HepG2 (cell line): ENCODE results near the gene ABCB11. TPM values are rescaled to one million over a fixed set of nuclear protein-coding genes. Genes with fewer than 3 reads are reported as not detected.
A peak's percentile ranks its signal among the peaks of the same experiment; 100 is the strongest.

Experiments
- DPF2 ChIP-seq: sonication (generic); formaldehyde crosslinking; IDR thresholded peaks from 2 replicates; pipeline ENCODE4 v1.4.0; 2020; ENCODE audit warnings: mild to moderate bottlenecking, low read depth, missing genetic modification reagents, borderline replicate concordance
- ELF3 ChIP-seq: IDR thresholded peaks from 2 replicates; pipeline ENCODE4 v1.6.1; 2016; ENCODE audit warnings: missing genetic modification reagents, missing compliant biosample characterization
- MEIS2 ChIP-seq: sonication (generic); formaldehyde crosslinking; IDR thresholded peaks from 2 replicates; pipeline ENCODE4 v1.9.0; 2021; ENCODE audit warnings: mild to moderate bottlenecking, missing genetic modification reagents
- NCOA2 ChIP-seq: sonication (generic); formaldehyde crosslinking; IDR thresholded peaks from 2 replicates; pipeline ENCODE4 v1.8.0; 2022; ENCODE audit warnings: inconsistent platforms
- SOX5 ChIP-seq: IDR thresholded peaks from 2 replicates; pipeline ENCODE4 v1.6.1; 2016; ENCODE audit warnings: borderline replicate concordance
- TCF7 ChIP-seq: sonication (generic); IDR thresholded peaks from 2 replicates; pipeline ENCODE4 v1.6.1; 2016; ENCODE audit warnings: antibody characterized with exemption, low read depth
- ZNF792 ChIP-seq: IDR thresholded peaks from 2 replicates; pipeline ENCODE4 v1.6.1; 2016
- polyA plus RNA-seq, 8 experiments: library from polyadenylated mRNA; depleted of rRNA in 3 of 8; stranded (reverse) in 7 of 8; unstranded in 1 of 8; fragments of >200 nt; fragmentation: Illumina TruSeq in 4 of 8; extraction: Trizol in 4 of 8; gene quantifications; 2 replicates each; pipeline versions ENCODE4 v1.2.1 to v1.2.3, GENCODE V29; 2011 to 2016; ENCODE audit warnings: low read depth in 4 of 8, missing spikeins in 1 of 8, mixed read lengths in 1 of 8; ENCODE audit not compliant: insufficient read depth in 1 of 8
- total RNA-seq, 5 experiments: library from RNA; depleted of rRNA; stranded (reverse); fragments of >200 nt; fragmentation: Illumina TruSeq; extraction: Trizol; gene quantifications; 2 replicates each; pipeline ENCODE4 v1.2.3, GENCODE V29; 2016; ENCODE audit warnings: low read depth in 1 of 5
- TF ChIP-seq, protein P1 (sequence below): sonication (generic); formaldehyde crosslinking; IDR thresholded peaks from 2 replicates; pipeline ENCODE4 v1.4.0; 2020; ENCODE audit warnings: missing genetic modification reagents
- TF ChIP-seq, protein P2 (sequence below): sonication (generic); formaldehyde crosslinking; IDR thresholded peaks from 2 replicates; pipeline ENCODE4 v1.4.0; 2020; ENCODE audit warnings: low read depth, missing genetic modification reagents
- TF ChIP-seq, protein P3 (sequence below): sonication (generic); formaldehyde crosslinking; IDR thresholded peaks from 2 replicates; pipeline ENCODE4 v1.4.0; 2020; ENCODE audit warnings: missing genetic modification reagents, borderline replicate concordance

ABCB11 gene
- total and polyA plus RNA-seq, 2 of the 13 experiments (the other 11 are each of a cell fraction or from before 2014, with no cell fraction given), result not detected

DNA sequence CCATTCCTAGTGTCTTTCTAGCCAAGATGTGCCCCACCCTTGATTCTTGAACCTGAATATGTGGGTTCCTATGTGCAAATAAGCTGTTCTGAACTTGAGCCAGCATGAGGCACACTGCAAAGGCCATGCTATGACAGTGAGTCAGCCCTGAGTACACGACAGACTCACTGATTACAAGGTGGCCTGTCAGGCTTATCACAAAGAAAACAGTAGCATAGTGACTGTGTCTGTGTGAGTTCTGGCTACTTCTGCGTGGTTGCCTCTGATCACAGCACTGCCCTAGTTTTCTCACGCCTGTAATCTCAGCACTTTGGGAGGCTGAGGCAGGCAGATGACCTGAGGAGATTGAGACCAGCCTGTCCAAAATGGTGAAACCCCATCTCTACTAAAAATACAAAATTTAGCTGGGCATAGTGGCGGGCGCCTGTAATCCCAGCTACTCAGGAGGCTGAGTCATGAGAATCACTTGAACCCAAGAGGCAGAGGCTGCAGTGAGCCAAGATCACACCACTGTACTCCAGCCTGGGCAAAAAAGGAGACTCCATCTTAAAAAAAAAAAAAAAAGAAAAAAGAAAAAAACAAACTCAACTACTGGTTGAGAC, 18.8 kb downstream of the ABCB11 start (continued):
- 0 out of 2 replicates have a peak, but pooled peaks have one; percentile 29 for TF ChIP-seq DPF2
- 0 out of 2 replicates have a peak, but pooled peaks have one; percentile 41 for TF ChIP-seq NCOA2
- peak; percentile 73; the same call in 1 of the 2 replicates for TF ChIP-seq ZNF792 (CRISPR knock-in tag)
- TF ChIP-seq SOX5 (CRISPR knock-in tag), result peak; percentile 55; the same call in 1 of the 2 replicates
- TF ChIP-seq, protein P1, sequence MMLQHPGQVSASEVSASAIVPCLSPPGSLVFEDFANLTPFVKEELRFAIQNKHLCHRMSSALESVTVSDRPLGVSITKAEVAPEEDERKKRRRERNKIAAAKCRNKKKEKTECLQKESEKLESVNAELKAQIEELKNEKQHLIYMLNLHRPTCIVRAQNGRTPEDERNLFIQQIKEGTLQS (CRISPR knock-in tag), result peak; percentile 84
- TF ChIP-seq ELF3 (CRISPR knock-in tag), result 0 out of 2 replicates have a peak, but pooled peaks have one; percentile 17
- 0 out of 2 replicates have a peak, but pooled peaks have one; percentile 39 for TF ChIP-seq MEIS2 (CRISPR knock-in tag)
- TF ChIP-seq, protein P2, sequence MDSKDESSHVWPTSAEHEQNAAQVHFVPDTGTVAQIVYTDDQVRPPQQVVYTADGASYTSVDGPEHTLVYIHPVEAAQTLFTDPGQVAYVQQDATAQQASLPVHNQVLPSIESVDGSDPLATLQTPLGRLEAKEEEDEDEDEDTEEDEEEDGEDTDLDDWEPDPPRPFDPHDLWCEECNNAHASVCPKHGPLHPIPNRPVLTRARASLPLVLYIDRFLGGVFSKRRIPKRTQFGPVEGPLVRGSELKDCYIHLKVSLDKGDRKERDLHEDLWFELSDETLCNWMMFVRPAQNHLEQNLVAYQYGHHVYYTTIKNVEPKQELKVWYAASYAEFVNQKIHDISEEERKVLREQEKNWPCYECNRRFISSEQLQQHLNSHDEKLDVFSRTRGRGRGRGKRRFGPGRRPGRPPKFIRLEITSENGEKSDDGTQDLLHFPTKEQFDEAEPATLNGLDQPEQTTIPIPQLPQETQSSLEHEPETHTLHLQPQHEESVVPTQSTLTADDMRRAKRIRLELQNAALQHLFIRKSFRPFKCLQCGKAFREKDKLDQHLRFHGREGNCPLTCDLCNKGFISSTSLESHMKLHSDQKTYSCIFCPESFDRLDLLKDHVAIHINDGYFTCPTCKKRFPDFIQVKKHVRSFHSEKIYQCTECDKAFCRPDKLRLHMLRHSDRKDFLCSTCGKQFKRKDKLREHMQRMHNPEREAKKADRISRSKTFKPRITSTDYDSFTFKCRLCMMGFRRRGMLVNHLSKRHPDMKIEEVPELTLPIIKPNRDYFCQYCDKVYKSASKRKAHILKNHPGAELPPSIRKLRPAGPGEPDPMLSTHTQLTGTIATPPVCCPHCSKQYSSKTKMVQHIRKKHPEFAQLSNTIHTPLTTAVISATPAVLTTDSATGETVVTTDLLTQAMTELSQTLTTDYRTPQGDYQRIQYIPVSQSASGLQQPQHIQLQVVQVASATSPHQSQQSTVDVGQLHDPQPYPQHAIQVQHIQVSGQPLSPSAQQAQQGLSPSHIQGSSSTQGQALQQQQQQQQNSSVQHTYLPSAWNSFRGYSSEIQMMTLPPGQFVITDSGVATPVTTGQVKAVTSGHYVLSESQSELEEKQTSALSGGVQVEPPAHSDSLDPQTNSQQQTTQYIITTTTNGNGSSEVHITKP, result 0 out of 2 replicates have a peak, but pooled peaks have one; percentile 27
- peak; percentile 43; the same call in 1 of the 2 replicates for TF ChIP-seq TCF7
- TF ChIP-seq, protein P3, sequence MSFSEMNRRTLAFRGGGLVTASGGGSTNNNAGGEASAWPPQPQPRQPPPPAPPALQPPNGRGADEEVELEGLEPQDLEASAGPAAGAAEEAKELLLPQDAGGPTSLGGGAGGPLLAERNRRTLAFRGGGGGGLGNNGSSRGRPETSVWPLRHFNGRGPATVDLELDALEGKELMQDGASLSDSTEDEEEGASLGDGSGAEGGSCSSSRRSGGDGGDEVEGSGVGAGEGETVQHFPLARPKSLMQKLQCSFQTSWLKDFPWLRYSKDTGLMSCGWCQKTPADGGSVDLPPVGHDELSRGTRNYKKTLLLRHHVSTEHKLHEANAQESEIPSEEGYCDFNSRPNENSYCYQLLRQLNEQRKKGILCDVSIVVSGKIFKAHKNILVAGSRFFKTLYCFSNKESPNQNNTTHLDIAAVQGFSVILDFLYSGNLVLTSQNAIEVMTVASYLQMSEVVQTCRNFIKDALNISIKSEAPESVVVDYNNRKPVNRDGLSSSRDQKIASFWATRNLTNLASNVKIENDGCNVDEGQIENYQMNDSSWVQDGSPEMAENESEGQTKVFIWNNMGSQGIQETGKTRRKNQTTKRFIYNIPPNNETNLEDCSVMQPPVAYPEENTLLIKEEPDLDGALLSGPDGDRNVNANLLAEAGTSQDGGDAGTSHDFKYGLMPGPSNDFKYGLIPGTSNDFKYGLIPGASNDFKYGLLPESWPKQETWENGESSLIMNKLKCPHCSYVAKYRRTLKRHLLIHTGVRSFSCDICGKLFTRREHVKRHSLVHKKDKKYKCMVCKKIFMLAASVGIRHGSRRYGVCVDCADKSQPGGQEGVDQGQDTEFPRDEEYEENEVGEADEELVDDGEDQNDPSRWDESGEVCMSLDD, result peak; percentile 92; the same call in 1 of the 2 replicates
